GM12874 (cell line): ENCODE measurements around the gene MEI4.
A peak's percentile ranks its signal among the peaks of the same experiment; 100 is the strongest.

Source experiments
- TF ChIP-seq, protein P1 (sequence below): IDR thresholded peaks from 2 replicates; pipeline ENCODE4 v1.5.1; 2011; ENCODE audit warnings: low read depth, mild to moderate bottlenecking, control low read depth, low read length, moderate library complexity; ENCODE audit not compliant: insufficient read depth

Gene MEI4, protein sequence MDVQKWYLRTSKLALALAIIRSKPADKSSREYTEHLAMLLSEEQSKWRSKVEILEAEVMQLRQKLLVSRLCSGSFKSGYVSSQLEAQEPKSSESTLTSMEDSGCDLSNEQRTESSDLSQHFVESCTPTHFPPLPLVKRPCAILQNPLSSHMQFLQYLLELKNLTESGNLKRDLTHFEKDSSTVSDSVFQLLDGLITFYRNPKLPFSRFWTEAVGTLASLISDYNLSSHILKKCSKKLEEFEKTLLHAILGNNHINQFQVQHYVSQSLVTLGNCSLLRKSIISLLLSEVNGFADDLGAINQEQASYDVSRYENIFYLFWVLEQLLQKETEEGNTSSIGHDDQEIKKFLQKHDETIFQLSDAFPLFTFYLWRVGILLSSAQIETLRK

DNA sequence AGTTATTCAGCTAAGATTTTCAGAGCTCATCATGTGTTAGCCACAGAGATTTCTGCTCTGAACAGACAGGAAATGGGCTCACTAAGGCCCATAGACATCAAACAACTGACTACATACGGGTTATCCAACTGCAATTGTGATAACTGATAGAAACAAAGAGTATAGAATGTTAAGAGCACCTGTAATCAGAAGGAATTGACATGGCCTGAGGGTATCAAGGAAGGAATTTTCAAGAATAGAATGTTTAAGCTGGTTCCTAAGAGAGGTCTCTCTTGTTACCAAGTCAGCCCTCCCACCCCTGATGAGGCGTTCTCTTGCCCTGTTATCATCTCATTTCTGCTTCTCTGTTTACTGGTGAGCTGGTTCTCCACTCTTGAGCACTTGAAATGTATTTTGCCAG, at the start of gene MEI4:
Gene MEI4 (plus strand): TSS at position 301 of the 400 bp plus-strand sequence. CDS start 37,633 bp downstream, outside the sequence.
- TF ChIP-seq, protein P1, sequence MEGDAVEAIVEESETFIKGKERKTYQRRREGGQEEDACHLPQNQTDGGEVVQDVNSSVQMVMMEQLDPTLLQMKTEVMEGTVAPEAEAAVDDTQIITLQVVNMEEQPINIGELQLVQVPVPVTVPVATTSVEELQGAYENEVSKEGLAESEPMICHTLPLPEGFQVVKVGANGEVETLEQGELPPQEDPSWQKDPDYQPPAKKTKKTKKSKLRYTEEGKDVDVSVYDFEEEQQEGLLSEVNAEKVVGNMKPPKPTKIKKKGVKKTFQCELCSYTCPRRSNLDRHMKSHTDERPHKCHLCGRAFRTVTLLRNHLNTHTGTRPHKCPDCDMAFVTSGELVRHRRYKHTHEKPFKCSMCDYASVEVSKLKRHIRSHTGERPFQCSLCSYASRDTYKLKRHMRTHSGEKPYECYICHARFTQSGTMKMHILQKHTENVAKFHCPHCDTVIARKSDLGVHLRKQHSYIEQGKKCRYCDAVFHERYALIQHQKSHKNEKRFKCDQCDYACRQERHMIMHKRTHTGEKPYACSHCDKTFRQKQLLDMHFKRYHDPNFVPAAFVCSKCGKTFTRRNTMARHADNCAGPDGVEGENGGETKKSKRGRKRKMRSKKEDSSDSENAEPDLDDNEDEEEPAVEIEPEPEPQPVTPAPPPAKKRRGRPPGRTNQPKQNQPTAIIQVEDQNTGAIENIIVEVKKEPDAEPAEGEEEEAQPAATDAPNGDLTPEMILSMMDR: no peak

DNA sequence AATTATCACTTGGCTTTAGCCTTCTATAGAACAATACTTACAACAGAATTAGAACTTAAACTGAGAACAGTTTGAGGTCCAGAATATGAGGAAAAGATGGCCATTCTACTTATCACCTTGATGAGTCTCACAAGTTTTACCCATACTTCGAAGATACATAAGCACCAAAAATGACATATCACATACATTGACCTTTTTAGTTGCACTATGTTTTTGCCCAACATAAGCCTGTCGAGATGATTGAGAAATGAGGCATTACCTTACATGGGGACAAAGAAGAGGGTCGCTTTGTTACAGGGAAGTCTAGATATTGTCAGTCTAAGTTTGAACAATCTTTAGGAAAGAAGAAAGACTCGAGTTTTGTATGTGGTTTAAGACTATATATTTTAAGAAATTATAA, 48.4 kb upstream of the MEI4 start:
- TF ChIP-seq, protein P1: no peak

DNA sequence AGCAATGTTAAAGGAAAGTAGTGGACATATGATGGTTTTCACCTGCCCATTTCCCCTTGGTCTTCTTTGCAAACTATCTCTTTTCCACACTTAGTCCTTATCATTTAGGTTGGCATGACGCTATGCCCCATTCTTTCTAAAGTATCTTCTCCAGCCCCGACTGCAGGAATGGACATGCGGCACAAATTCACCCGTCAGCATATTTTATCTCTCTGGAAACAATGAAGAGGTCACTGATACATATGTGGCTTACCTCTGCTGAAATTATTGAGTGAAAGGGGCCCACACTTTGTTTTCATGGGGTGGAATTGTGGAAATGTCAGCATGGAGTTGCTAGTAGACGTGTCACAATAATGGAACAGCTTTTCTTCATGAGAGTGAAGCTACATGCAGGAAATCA, 45.8 kb upstream of the MEI4 start:
- TF ChIP-seq, protein P1: no peak

DNA sequence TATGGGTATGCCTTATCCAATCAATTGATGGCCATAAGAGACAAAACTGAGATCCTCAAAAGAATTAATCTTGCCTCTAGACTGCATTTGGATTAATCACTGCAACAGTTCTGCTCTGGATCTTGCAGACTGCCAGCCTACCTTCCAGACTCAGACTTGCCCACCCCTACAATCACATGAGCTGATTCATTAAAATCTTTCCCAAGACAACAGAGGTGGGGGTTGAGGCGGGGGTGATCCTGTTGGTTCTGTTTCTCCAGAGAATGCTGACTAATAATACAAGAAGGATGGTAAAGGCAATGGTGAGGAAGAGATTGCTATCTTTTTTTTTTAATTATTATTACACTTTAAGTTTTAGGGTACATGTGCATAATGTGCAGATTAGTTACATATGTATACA, 43.7 kb upstream of the MEI4 start:
- TF ChIP-seq, protein P1: no peak

DNA sequence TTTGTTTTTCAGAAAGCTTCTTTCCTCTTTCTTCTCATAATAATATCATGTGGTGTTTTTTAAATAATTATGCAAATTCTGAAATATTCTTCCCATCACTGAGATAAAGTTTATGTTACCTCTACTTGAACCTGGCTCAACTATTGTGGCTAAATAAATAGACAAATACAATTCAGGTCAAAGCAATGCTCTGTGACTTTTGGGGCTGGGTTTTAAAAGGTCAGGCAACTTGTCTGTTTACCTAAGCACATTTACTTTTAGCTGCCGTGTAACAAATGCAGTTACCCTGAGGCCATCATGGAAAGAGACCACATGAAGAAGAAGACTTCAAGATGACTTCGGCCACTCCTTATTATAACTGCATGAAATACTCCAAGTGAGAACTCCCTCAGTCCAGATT, 33.7 kb upstream of the MEI4 start:
- TF ChIP-seq, protein P1: no peak

DNA sequence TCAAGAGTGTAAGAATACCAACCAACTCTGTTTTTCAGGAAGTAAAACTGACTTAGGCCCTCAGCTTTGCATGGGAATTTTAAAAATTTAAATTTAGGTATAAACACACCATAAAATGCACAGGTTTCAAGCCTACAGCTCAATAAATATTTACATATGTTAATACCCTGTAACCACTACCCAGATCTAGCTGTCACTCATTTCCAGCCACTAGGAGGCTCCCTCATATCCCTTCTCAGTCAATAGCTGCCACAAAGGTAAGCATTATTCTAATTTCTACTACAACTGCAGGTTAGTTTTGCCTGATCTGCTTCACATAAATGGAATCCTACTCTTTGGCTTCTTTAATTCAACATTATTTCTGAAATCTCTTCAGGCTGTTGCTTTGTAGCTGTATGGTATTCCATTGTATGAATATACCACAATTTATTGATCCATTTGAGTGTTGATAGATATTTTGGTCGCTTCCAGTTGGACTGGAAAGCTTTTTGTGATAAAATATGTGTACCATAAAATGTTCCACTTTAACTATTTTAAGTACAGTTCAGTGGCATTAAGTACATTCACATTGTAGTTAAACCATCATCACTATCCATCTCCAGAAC, 32.5 kb upstream of the MEI4 start:
- TF ChIP-seq, protein P1: peak; percentile 51; the same call in 1 of the 2 replicates

DNA sequence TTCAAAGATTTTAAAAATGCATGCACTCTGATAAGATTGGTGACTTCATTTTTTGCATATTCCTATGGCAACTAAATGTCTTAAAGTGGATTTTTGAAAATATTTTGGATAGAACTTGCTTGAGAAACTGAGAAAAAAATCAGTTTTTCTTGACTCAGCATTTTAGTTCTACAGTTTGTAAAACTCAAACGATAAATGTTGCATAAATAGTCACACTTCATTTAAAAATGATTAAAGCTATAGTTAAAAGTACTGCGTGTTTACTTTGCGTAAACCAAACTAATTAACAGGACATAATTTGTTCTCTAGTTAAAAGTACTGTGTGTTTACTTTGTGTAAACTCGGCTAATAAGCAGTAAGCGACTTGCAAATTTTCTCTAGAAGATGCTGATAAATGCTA, 28.3 kb upstream of the MEI4 start:
- TF ChIP-seq, protein P1: no peak
